Activated CD4-positive, alpha-beta T cell treated with anti-CD3 and anti-CD28 coated beads for 48 hours (primary cell): Measurements from ENCODE around the gene ZNF776.
"Not testable (repeated sequence)": the region's sequence is repeated elsewhere in the genome, so short reads cannot be mapped to it uniquely, and the experiment has no call there.

ENCODE experiments used
- DNase-seq: peaks from one replicate; pipeline ENCODE4 v3.0.0-alpha.2; 2020

ZNF776 gene

DNA sequence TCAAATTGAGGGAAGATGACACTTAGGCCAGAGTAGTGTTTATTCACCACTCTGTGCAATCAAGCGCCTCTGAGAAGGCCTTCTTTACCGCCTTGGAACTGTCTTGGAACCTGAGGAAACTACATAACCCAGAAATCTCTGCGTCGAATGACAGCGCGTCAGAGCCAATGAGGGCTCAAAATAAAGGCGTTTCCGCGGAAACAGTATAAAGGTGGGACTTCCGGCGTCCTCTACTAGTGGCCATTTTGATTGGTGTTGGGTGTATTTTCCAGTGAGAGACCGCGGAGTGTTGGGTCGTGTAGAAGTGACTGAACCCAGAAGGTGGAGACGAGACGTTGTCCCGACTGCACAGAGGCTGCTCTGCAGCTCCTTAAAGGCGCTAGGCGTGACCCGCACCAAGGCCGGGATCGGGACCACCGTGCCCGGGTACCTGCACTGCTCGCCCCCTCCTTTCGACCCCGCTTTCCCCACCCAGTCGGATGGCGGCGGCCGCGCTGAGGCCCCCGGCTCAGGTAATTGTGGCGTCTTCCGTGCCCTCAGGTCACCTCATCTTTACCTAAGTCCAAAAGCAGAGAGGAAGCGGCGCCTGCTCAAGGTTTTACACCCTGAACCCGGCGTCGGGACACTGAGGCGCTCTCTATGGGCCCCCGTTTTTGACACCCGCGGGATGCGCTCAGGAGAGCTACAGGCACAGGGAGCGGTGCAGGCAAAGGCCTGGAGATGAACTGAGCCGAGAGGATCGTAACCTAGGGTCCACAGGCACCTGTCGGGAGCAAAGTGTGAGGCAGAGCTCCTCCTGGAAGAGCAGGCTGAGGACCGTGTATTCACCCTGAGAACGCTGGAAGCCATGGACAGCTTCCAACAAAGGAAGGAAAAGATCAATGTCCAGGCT lies at the start of gene ZNF776:
TSS of gene ZNF776 (plus strand) at position 236 of the 892 bp plus-strand sequence. CDS start at position 480, 244 bp downstream.
- DNase-seq = peak; percentile 85

DNA sequence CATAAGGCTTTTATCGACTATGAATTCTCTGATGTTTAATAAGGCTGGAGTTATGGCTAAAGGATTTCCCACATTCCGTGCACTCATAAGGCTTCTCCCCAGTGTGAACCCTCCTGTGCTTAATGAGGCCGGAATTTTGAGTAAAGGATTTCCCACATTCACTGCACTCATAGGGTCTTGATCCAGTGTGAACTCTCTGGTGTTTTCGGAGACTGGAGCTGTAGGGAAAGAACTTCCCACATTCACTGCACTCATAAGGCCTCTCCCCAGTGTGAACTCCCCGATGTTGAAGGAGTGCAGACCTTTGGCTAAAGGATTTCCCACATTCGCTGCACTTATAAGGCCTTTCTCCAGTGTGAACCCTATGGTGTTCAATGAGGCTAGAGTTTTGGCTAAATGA lies 45.0 kb upstream of the ZNF776 start:
- no peak for DNase-seq

DNA sequence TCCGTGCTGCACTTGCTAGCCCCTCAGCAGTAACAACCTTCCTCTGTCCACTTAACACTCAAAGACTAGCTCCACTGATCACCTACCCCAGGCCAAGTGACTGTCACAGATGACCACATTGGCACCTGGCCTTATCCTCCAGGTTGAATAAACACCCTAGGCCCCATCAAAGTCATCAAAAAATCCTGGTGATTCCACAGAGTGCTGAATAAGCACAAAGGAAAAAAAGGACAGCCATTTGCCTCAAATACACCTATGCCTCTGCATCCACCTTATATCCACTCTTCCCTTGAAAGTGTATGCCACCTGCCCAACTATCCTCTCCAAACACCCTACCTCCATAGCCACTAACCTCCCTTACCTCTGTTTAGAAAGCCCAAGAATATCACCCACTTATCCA lies 40.3 kb upstream of the ZNF776 start:
- DNase-seq = no peak

DNA sequence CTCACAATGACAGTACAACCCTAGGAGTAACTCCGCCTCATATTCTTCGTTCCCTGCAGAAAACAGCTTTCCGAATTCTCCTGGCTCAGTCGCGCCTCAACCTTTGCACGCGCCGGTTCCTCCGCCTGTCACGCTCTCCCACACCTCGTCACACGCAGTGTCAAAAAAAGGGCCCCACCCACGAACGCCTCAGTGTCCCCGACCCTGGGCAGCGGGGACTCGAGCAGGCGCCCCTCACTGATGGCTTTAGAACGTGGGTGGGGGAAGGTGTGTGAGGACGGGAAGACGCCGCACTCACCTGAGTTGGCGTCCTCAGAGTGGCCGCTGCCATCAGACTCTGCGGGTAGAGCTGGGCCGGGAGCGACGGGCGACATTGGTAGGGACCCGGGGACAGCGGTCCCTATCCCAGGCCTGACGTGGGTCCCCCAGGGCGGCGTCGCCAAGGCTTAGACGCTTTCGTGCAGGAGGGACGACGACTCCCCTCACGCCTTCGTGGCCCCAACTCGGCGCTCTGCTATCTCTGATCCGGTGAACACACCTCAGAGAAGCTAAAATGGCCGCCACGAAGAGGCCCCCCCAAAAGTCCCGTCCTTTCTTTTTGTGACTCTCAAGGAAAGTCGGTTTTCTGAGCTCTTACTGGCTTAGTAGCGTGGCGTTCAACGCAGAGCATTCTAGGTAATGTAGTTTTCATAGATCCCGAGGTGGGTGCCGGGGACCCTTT lies 37.8 kb upstream of the ZNF776 start, which contains the start of gene ZNF154:
TSS of gene ZNF154 (minus strand) at position 564 of the 721 bp plus-strand sequence. CDS start at position 331, 233 bp downstream.
- DNase-seq = peak; percentile 33

DNA sequence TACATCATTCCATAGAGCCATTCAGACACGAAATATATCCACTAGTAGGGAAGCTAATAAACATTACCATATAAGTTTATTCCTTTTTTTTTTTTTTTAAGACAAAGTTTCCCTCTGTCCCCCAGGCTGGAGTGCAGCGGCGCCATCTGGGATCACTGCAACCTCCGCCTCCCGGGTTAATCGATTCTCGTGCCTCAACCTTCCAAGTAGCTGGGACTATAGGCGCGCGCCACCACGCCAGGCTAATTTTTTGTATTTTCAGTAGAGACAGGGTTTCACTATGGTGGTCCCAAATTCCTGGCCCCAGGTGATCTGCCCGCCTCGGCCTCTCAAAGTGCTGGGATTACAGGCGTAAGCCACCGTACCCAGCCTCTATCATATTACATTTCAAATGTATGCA lies 37.0 kb upstream of the ZNF776 start:
- DNase-seq = no peak

DNA sequence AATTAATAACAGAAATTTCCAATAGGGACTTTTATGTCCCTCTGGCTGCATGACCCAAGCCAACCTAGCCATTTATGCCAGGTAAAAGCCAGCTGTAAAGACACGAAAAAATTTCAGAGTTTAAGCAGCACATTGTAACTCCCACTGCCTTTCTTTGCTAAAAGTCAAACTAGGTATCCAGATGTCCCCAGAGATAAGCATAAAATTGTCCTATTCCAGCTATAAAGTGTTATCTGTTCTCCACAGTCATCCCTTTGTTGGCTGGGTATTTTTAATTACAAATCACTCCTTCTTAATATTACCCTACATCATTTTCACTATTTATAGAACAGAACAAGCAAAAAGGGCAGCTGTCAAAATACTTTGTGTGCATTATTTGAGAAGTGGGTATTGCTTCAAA lies 34.4 kb upstream of the ZNF776 start:
- DNase-seq = no peak

DNA sequence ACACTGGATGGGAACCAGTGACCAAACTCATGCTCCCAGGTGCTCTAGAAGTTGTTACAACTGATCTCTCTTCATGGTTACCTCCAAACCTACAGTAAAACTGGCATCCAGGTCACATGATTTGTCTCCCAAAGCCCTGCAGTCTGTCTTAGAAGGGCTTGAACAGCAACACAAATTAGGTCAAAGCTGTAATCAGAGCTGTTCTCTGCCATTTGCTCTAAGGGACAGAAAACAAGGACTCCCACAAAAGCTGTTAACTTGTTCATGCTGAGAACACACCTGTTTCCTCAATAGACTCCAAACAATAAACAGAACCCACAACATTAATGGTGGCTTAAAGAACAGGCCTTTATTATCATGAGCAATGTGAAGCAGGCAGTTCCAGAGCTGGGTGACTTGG lies 27.2 kb upstream of the ZNF776 start:
- DNase-seq = no peak

DNA sequence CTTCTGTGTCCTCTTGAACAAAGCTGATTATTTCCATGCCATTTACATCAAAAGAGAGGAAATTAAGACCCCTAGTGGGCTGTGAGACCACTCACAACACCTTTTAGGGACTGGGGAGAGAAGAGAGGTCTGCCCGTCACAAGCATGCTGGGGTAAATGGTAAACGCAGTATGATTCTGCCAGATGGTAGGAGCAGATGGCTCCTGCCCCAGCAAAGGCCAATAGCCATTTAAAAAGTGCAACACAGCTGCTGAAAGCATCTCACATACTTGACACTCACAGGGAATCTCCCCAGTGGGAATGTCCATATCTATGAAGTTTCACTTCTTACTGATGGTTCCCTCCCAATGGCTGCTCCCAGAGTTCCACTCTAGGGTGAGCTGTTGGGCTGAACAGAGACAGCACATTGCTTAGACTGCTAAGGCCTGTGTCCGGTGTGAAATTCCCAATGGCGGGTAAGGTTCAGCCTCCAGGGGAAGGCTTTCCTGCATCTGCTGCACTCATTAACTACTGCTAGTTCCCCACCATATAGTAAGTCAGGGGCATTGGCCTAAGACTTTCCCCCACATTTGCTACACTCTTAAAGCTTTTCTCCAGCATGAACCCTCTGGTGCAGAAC lies 26.6 kb upstream of the ZNF776 start:
- no peak for DNase-seq

DNA sequence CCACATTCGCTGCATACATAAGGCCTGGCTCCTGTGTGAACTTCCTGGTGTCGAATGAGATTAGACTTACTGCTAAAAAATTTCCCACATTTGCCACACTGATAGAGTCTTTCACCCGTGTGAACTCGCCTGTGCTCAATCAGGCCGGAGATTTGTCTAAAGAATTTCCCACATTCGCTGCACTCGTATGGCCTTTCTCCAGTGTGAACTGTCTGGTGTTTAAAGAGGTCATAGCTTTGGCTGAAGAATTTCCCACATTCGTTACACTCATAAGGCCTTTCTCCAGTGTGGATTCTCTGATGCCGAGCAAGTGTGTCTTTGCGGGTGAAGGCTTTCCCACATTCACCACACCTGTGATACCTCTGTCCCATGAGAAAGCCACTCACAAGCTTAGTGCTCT lies 25.7 kb upstream of the ZNF776 start:
- DNase-seq = no peak

DNA sequence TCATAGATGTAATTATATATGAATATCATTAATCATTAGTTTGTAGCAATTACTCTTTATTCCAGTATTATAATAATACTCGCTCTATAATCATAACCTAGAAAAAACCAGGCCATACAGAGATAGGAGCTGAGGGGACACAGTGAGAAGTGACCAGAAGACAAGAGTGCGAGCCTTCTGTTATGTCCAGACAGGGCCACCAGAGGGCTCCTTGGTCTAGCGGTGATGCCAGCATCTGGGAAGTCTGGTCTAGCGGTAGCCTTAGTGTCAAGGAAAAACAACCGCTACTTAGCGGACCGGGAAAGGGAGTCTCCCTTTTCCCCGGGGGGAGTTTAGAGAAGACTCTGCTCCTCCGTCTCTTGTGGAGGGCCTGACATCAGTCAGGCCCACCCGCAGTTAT lies 8.3 kb upstream of the ZNF776 start:
- peak; percentile 51 for DNase-seq

DNA sequence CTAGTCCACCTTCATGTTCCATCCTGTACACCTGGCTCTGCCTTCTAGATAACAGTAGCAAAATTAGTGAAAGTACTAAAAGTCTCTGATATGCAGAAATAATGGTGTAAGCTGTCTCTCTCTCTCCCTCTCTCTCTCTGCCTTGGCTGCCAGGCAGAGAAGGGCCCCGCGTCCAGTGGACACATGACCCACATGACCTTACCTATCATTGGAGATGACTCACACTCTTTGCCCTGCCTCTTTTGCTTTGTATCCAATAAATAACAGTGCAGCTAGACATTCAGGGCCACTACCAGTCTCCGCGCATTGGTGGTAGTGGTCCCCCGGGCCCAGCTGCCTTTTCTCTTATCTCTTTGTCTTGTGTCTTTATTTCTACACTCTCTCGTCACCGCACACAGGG lies 7.8 kb upstream of the ZNF776 start:
- not testable (repeated sequence) for DNase-seq

DNA sequence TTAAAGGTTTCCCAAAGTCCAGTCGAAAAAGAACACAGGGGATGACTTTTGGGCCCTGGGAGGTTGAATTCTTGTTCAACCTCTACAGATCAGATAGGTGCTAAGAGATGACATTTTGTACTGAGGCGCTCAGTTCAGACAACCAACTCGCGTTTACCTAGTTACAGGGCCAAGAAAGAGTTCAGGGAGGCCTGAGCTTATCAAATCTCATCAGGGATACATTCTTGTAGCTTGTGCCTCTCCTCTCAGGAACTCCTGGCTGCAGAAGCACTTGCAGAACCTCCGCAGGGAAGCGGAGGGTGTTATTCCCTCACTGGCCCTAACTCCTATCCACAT lies 825 bp downstream of the ZNF776 start:
- DNase-seq = no peak

DNA sequence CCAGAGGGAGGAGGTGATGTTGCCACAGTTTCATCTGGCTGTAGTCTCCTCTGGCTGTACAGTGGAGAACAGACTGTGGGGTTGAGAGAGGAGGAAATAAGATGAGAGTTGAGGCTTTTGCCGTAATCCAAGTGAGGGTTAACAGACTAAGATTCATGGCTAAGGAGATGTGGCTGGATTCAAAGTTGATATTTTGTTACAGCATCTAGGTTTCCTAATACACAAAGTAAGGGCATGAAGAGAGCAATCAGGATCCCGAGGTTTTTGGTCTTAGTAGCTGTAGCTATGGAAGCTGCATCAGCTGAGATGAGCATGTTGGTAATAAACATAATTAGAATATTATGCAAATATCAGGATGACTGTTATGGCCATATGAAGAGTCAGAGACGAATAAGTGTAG lies 1.4 kb downstream of the ZNF776 start:
- DNase-seq = no peak

DNA sequence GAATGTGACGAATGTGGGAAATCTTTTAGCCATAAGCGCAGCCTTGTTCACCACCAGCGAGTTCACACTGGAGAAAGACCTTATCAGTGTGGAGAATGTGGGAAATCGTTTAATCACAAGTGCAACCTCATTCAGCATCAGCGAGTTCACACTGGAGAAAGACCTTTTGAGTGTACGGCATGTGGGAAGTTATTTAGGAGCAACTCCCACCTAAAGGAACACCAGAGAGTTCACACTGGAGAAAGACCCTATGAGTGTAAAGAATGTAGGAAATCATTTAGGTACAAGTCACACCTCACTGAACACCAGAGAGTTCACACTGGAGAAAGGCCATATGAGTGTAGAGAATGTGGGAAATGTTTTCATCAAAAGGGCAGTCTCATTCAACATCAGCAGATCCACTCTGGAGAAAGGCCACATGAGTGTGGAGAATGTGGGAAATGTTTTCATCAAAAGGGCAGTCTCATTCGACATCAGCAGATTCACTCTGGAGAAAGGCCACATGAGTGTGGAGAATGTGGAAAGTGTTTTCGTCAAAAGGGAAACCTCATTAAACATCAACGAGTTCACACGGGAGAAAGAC lies 7.6 kb downstream of the ZNF776 start:
- no peak for DNase-seq

DNA sequence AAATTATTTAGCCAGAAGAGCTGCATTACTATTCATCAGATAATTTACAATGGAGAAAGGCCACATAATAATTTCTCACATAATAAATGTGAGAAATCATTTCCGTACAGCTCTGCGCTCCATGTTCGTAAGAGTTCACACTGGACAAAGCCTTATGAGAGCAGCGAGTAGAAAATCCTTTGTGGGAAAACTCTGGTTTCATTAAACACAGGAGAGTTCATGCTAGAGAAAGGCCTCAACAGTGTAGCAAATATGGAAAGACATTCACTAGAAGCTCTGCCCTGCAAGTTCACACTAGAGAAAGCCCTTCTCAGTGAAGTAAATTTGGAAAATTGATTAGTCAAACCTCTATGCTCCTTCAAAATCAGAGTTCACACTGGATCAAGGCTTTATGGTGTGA lies 8.4 kb downstream of the ZNF776 start:
- no peak for DNase-seq

DNA sequence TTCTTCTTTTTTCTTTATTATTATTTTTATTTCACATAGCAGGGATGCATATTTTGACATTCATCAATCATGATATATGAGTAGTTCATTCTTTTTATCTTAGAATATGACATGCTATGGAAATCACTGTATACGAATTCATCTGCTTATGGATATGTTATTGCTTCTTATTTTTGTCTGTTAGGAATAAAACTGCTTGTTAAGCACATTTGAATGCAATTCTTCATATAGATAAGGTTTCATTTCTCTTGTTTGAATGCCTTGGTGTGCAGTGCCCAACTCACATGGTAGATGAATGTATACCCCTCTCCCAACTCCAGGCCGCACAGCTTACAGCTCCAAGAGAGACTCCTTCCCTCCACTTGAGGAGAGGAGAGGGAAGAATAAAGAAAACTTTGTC lies 11.3 kb downstream of the ZNF776 start:
- DNase-seq = no peak

DNA sequence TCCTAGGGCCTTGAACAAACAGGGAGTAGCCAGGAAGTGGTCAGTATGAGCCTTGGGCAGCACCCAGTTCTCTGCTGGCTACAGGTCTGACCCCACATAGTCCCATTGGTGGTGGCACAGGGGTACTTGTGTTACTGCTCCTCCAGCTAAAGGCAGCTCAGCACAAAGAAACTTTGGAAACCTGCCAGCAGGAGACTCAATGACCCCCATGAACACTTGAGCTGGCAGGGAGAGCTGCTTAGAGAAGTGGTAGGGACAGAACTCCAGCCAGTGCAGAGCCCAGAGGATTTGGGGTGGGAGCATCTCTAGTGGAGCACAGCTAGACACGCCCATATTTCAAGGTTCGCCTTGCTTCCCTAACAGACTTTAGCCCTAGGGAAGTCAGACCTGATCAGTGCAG lies 12.5 kb downstream of the ZNF776 start:
- no peak for DNase-seq

DNA sequence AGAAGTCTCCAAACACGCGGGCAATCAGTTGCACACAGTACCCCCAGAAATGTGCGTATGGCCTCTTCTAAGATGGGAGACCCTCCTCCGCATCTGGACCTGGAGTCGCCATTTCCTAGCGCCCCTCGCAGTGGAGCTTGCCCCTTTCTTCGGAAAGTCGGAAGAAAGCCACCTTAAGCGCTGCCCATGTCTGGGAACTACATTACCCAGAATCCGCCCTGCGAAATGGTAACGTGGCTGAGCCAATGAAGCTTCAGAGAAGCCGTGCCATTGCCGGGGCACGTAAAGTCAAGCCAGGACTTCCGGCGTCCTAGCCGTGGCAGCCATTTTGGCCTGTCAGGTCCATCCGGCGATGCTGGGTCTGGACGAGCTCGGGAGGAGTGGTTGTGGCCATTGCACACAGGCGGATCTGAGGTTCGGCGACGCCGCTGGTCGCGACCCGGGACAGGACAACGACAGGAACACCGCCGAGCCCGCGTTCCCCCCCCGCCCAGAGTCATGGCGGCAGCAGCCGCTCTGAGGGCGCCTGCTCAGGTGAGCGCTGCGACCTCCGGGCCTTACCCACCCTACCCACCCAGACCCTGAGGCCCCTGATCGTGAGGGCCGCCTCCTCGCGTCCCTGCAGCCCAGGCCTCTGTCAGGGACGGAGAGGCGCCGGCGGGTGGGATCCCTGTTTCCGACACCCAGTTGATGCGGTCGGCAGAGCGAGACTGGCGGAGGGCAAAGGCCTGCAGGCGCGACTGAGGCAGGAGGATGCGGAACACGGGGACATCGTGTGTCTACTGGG lies 22.9 kb downstream of the ZNF776 start, which contains the start of gene ZNF586:
TSS of gene ZNF586 (plus strand) at position 332 of the 787 bp plus-strand sequence. CDS start at position 499, 167 bp downstream.
- DNase-seq = peak; percentile 90

DNA sequence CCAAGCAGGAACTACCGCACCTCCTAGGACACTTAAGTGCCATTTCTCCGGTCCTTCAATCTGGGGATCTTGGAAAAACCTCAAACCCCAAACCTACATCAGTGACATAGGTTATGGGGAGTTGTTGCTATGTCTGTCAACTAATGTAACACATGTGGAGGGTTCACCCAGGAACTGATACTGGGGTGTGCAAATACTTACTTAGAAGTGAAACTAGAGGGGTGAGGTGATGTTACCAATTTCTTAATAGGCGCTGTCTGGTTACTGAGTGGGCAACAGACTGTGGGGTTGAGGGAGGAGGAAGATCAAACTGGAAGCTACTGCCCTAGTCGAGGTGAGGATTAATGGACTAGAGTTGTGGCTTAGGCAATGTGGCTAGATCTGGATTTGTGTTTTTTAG lies 24.8 kb downstream of the ZNF776 start:
- DNase-seq = no peak

DNA sequence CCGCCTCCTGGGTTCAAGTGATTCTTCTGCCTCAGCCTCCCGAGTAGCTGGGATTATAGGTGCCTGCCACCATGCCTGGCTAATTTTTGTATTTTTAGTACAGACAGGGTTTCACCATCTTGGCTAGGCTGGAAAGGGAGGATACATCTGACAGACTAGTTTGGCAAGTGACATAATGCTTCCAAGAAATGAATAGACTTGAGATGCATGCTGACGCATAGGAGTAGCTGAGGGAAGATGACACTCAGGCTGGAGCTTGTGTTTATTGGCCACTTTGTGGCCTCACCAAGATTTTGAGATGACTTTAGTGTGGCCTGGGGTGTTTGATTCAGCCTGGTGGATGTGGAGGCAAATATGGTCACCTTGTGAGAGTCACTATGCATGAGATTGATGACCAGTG lies 26.9 kb downstream of the ZNF776 start:
- DNase-seq = no peak

DNA sequence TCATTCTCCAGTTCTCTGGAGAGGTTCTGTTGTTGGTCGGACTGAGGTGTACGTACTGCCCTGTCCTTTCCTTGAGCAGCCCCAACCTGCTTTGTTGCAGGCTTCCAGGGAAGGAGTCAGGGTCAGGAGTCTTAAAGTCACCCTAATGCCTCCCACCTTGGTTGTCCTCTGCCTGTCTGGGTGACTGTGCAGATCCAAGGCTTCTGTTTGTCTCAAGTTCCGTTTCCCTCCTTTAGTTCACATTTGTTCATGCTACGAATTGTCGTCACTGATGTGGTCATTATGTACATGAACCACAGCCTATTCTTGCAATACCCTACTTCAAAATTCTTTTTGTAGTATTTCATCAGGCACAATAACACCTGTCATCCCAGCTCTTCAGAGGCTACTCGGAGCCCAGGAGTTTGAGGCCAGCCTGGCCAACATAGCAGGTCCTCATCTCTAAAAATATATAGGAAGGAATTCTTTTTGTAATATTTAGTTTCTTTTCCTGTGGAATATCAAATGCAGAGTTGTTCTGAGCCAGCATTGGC lies 30.2 kb downstream of the ZNF776 start:
- DNase-seq = no peak

DNA sequence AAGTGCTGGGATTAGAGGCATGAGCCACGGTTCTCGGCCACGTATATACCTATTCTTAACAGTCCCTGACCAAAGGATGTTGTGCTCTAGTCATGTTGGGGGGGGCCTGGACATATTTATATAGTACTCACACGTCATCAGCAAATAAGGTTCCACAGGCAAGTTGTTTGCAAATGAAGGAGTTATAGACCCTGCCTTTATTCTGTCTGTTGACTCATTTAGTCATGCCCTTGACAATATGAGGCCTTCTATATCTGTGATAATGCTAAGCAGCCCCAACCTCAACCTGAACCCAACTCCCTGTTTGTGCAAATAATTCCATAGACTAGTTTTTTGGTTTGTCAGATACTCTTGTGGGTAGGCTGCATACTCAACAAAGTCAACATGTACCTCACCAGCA lies 31.7 kb downstream of the ZNF776 start:
- no peak for DNase-seq
